Endothelial cell (in vitro differentiated cells): Measurements from ENCODE around the gene DNAH12. TPM values are rescaled to one million over a fixed set of nuclear protein-coding genes. Genes with fewer than 3 reads are reported as not detected.

Experiments
- DNase-seq: peaks from one replicate; pipeline ENCODE4 v3.0.0; 2021; ENCODE audit warnings: low spot score
- H3K27ac Mint-ChIP-seq: one replicate; pipeline ENCODE4 v1.8.0; 2021; ENCODE audit warnings: mixed read lengths, inconsistent platforms; ENCODE audit not compliant: unreplicated experiment
- H3K27me3 Mint-ChIP-seq: one replicate; pipeline ENCODE4 v1.8.0; 2021; ENCODE audit warnings: mild to moderate bottlenecking, moderate library complexity, mixed read lengths, inconsistent platforms; ENCODE audit not compliant: unreplicated experiment
- H3K36me3 Mint-ChIP-seq: one replicate; pipeline ENCODE4 v1.8.0; 2021; ENCODE audit warnings: mild to moderate bottlenecking, low read depth, mixed read lengths, inconsistent platforms; ENCODE audit not compliant: unreplicated experiment
- H3K4me1 Mint-ChIP-seq: one replicate; pipeline ENCODE4 v1.8.0; 2021; ENCODE audit warnings: mild to moderate bottlenecking, mixed read lengths, inconsistent platforms; ENCODE audit not compliant: unreplicated experiment
- H3K4me3 Mint-ChIP-seq: one replicate; pipeline ENCODE4 v1.8.0; 2021; ENCODE audit warnings: mild to moderate bottlenecking, mixed read lengths, inconsistent platforms; ENCODE audit not compliant: unreplicated experiment
- H3K9me3 Mint-ChIP-seq: one replicate; pipeline ENCODE4 v1.8.0; 2021; ENCODE audit warnings: mixed read lengths, inconsistent platforms; ENCODE audit not compliant: unreplicated experiment
- CTCF ChIP-seq: fragments of 200-600 bp; sonication (generic); IDR thresholded peaks from one replicate; pipeline ENCODE4 v1.5.0; 2021; ENCODE audit warnings: antibody characterized with exemption; ENCODE audit not compliant: unreplicated experiment
- total RNA-seq: library from RNA; stranded (reverse); fragmentation: NEBNext Ultra II Directional; extraction: Animal tissue kit (Norgen Biotek cat#: 25700); gene quantifications from one replicate; pipeline ENCODE4 v1.2.1, GENCODE V29; 2021; ENCODE audit not compliant: unreplicated experiment

DNAH12 gene
- total RNA-seq, 1 donor from 2014 or later, result 0.85 TPM

GRCh38 chr3:57538465-57538864 is 5.7 kb downstream of the DNAH12 start:
- Mint-ChIP-seq H3K4me3 (no peak overlapping the region), H3K27ac (no peak overlapping the region), H3K36me3 (no peaks in the 10 kb centered on the region), H3K4me1 (no peaks in the 10 kb centered on the region), H3K9me3 (no peaks in the 10 kb centered on the region), H3K27me3 (peaks cover 4% of the 10 kb centered on the region)
- TF ChIP-seq CTCF, result no peak
- DNase-seq, result no peak

- Mint-ChIP-seq H3K36me3 (no peaks in the 10 kb centered on the region), H3K4me1 (no peaks in the 10 kb centered on the region), H3K9me3 (no peaks in the 10 kb centered on the region), H3K4me3 (no peak overlapping the region), H3K27me3 (peaks cover 4% of the 10 kb centered on the region), H3K27ac (no peak overlapping the region)
- no peak for DNase-seq
- no peak for TF ChIP-seq CTCF
Measured at GRCh38 chr3:57530071-57530608, 14.0 kb downstream of the DNAH12 start.

- DNase-seq, result no peak
Measured at GRCh38 chr3:57518276-57518915, 25.7 kb downstream of the DNAH12 start.

GRCh38 chr3:57512166-57512565 is 32.0 kb downstream of the DNAH12 start:
- no peaks in the 10 kb centered on the region for H3K36me3 Mint-ChIP-seq
- DNase-seq, result no peak
- H3K9me3 Mint-ChIP-seq, result no peaks in the 10 kb centered on the region
- H3K4me1 Mint-ChIP-seq, result no peaks in the 10 kb centered on the region
- H3K4me3 Mint-ChIP-seq, result no peak overlapping the region
- H3K27ac Mint-ChIP-seq, result no peak overlapping the region
- no peak for TF ChIP-seq CTCF
- H3K27me3 Mint-ChIP-seq, result no peaks in the 10 kb centered on the region

More at GRCh38 chr3:57518276-57518915, 25.7 kb downstream of the DNAH12 start:
- Mint-ChIP-seq H3K27me3 (no peaks in the 10 kb centered on the region), H3K4me3 (no peak overlapping the region), H3K4me1 (no peaks in the 10 kb centered on the region), H3K36me3 (no peaks in the 10 kb centered on the region), H3K9me3 (no peaks in the 10 kb centered on the region), H3K27ac (no peak overlapping the region)
- no peak for TF ChIP-seq CTCF

GRCh38 chr3:57505901-57506300 is 38.2 kb downstream of the DNAH12 start:
- H3K4me3 Mint-ChIP-seq, result no peak overlapping the region
- no peaks in the 10 kb centered on the region for H3K4me1 Mint-ChIP-seq
- TF ChIP-seq CTCF, result no peak
- no peaks in the 10 kb centered on the region for H3K9me3 Mint-ChIP-seq
- H3K27ac Mint-ChIP-seq, result no peak overlapping the region
- H3K36me3 Mint-ChIP-seq, result no peaks in the 10 kb centered on the region
- H3K27me3 Mint-ChIP-seq, result no peaks in the 10 kb centered on the region
- no peak for DNase-seq
